ENCODE results near the gene IGFBP7. TPM values are rescaled to one million over a fixed set of nuclear protein-coding genes. Genes with fewer than 3 reads are reported as not detected.

The IGFBP7 gene
- polyA plus RNA-seq, 1 donor, result 463 TPM

Other genes with a start within 250 kb of the IGFBP7 start
- gene REST, start 202.5 kb downstream of the IGFBP7 start, polyA plus RNA-seq (ENCODE audit: insufficient read length), result 59.9 TPM
- gene NOA1, start 132.8 kb downstream of the IGFBP7 start, polyA plus RNA-seq (ENCODE audit: insufficient read length), result 21.7 TPM
- 128 TPM for gene POLR2B, start 131.5 kb downstream of the IGFBP7 start, polyA plus RNA-seq (ENCODE audit: insufficient read length)